Neural cell (in vitro differentiated cells): ENCODE measurements around the gene ZRANB1.

Experiments
- EZH2 ChIP-seq: fragments of 200-600, 300-800 bp; shearing (Covaris generic), sonication (generic); IDR thresholded peaks from 2 replicates; pipeline ENCODE4 v1.6.1; 2014; ENCODE audit warnings: antibody characterized with exemption, low read length, borderline replicate concordance, mild to moderate bottlenecking; ENCODE audit not compliant: insufficient read depth, poor library complexity, severe bottlenecking
- MXI1 ChIP-seq: fragments of 450-650 bp; conservative IDR thresholded peaks from 2 replicates; pipeline ENCODE4 v1.6.1; 2014; ENCODE audit warnings: antibody characterized with exemption, mild to moderate bottlenecking; ENCODE audit not compliant: poor library complexity, severe bottlenecking
- POLR2AphosphoS5 ChIP-seq: IDR thresholded peaks from 2 replicates; pipeline ENCODE4 v1.6.1; 2012
- RAD21 ChIP-seq: fragments of 450-650 bp; conservative IDR thresholded peaks from 2 replicates; pipeline ENCODE4 v1.6.1; 2014; ENCODE audit warnings: antibody characterized with exemption, mild to moderate bottlenecking, moderate library complexity
- REST ChIP-seq: IDR thresholded peaks from 2 replicates; pipeline ENCODE4 v1.6.1; 2012; ENCODE audit warnings: borderline replicate concordance
- SMC3 ChIP-seq: fragments of 450-650 bp; conservative IDR thresholded peaks from 2 replicates; pipeline ENCODE4 v1.6.1; 2014; ENCODE audit warnings: antibody characterized with exemption, mild to moderate bottlenecking, moderate library complexity; ENCODE audit not compliant: poor library complexity
- TAF1 ChIP-seq: IDR thresholded peaks from 2 replicates; pipeline ENCODE4 v1.6.1; 2012; ENCODE audit warnings: low read depth
- TF ChIP-seq, protein P1 (sequence below): fragments of 450-650 bp; IDR thresholded peaks from 2 replicates; pipeline ENCODE4 v1.5.1; 2014; ENCODE audit warnings: antibody characterized with exemption, mild to moderate bottlenecking, moderate library complexity; ENCODE audit not compliant: poor library complexity, severe bottlenecking

- TF ChIP-seq, protein P1, sequence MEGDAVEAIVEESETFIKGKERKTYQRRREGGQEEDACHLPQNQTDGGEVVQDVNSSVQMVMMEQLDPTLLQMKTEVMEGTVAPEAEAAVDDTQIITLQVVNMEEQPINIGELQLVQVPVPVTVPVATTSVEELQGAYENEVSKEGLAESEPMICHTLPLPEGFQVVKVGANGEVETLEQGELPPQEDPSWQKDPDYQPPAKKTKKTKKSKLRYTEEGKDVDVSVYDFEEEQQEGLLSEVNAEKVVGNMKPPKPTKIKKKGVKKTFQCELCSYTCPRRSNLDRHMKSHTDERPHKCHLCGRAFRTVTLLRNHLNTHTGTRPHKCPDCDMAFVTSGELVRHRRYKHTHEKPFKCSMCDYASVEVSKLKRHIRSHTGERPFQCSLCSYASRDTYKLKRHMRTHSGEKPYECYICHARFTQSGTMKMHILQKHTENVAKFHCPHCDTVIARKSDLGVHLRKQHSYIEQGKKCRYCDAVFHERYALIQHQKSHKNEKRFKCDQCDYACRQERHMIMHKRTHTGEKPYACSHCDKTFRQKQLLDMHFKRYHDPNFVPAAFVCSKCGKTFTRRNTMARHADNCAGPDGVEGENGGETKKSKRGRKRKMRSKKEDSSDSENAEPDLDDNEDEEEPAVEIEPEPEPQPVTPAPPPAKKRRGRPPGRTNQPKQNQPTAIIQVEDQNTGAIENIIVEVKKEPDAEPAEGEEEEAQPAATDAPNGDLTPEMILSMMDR: no peak
- no peak for TF ChIP-seq RAD21
- TF ChIP-seq MXI1: no peak
- no peak for TF ChIP-seq REST
- TF ChIP-seq EZH2: no peak
- no peak for TF ChIP-seq POLR2AphosphoS5
- no peak for TF ChIP-seq TAF1
- TF ChIP-seq SMC3: no peak
Observed at GRCh38 chr10:125004571-125005311, 62.8 kb downstream of the ZRANB1 start.
